ENCODE data around the gene B3GAT1.

DNA sequence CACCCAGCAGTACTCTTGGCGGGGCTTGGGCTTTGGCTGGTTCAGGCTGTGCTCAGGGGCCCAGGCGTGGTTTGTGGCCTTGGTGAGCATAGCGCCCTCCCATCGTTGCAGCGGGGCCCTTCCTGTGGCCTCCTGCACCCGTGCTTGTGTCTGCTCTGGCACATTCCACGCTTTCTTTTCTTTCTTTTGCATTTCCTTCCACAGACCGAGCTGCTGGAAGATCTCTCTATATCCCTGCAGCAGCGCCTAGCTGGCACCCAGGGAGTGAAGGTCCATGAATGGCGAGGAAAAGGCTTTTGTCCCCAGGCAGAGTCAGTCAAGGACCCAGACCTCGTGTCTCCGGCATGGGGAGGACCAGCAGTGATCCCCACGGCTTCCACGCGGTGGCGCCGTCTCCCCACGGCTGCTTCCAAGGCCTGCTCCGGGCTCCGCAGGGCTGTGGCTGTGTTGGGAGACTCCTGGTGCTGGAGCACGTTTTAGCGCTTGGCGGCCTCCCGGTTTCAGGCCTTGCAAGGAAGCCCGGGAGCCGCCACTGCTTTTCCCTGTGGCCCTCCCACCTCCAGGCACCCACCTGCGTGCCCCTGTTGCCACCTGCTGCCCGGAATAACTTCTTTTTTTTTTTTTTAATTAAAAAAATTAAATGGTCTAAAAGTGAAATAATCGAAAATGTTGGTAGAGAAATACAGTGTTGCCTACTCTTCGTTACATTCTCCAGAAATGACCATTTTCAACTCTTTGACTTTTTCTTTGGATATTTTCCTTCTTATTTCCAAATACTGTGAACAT lies 51.8 kb downstream of the B3GAT1 start:
- peak; percentile 97 for TF ChIP-seq CTCF (conservative IDR thresholded peaks at IDR 0.05; ENCODE audit: low read depth, low read length)
- no peak for TF ChIP-seq EZH2 (IDR thresholded peaks at IDR 0.05; ENCODE audit: borderline replicate concordance, low read depth, low read length, poor library complexity, severe bottlenecking)

Measured in A673 (cell line).